Memory B cell (primary cell): ENCODE results near the gene VPS35L.
"Not testable (repeated sequence)": the region's sequence is repeated elsewhere in the genome, so short reads cannot be mapped to it uniquely, and the experiment has no call there.

Experiments
- ATAC-seq: fragments of 150-1000 bp; cut with Tn5 transposase; 2 replicates; pipeline ENCODE4 v1.10.0; 2021; ENCODE audit warnings: low read depth, mild to moderate bottlenecking, moderate library complexity
- DNase-seq, 2 donors: peaks; one replicate each; pipeline ENCODE4 v3.0.0; 2022; ENCODE audit warnings: low spot score in 2 of 2
- H3K27ac Mint-ChIP-seq: one replicate; pipeline ENCODE4 v1.8.0; 2022; ENCODE audit warnings: mild to moderate bottlenecking, moderate library complexity, mixed read lengths
- H3K27me3 Mint-ChIP-seq: one replicate; pipeline ENCODE4 v1.8.0; 2022; ENCODE audit warnings: mixed read lengths
- H3K36me3 Mint-ChIP-seq: one replicate; pipeline ENCODE4 v1.8.0; 2022; ENCODE audit warnings: mild to moderate bottlenecking, mixed read lengths
- H3K4me1 Mint-ChIP-seq: one replicate; pipeline ENCODE4 v1.8.0; 2022; ENCODE audit warnings: mixed read lengths
- H3K4me3 Mint-ChIP-seq: one replicate; pipeline ENCODE4 v1.8.0; 2022; ENCODE audit warnings: mild to moderate bottlenecking, moderate library complexity, mixed read lengths
- H3K9me3 Mint-ChIP-seq: one replicate; pipeline ENCODE4 v1.8.0; 2022; ENCODE audit warnings: mixed read lengths

The VPS35L gene

GRCh38 chr16:19706846-19707245 is 151.3 kb downstream of the VPS35L start:
- ATAC-seq (no peak), DNase-seq (no peak)
- no peaks in the 10 kb centered on the region for H3K27me3 Mint-ChIP-seq
- peaks cover 33% of the 10 kb centered on the region for H3K36me3 Mint-ChIP-seq
- H3K9me3 Mint-ChIP-seq, result no peaks in the 10 kb centered on the region
- H3K4me1 Mint-ChIP-seq, result peaks cover 10% of the 10 kb centered on the region
- H3K27ac Mint-ChIP-seq, result no peak overlapping the region
- no peak overlapping the region for H3K4me3 Mint-ChIP-seq

- DNase-seq (no peak), ATAC-seq (no peak)
- Mint-ChIP-seq H3K27me3 (no peaks in the 10 kb centered on the region), H3K4me3 (no peak overlapping the region), H3K36me3 (peaks cover 33% of the 10 kb centered on the region), H3K4me1 (peaks cover 10% of the 10 kb centered on the region), H3K27ac (no peak overlapping the region), H3K9me3 (no peaks in the 10 kb centered on the region)
These were observed 152.2 kb downstream of the VPS35L start for GRCh38 chr16:19707569-19708295.

GRCh38 chr16:19708296-19709205 is 153.0 kb downstream of the VPS35L start:
- no peaks in the 10 kb centered on the region for H3K9me3 Mint-ChIP-seq
- H3K27me3 Mint-ChIP-seq, result no peaks in the 10 kb centered on the region
- peaks cover 29% of the 10 kb centered on the region for H3K36me3 Mint-ChIP-seq
- no peak overlapping the region for H3K4me3 Mint-ChIP-seq
- DNase-seq (no peak), ATAC-seq (no peak)
- H3K4me1 Mint-ChIP-seq, result peaks cover 8% of the 10 kb centered on the region
- no peak overlapping the region for H3K27ac Mint-ChIP-seq

GRCh38 chr16:19709381-19710136 is 154.1 kb downstream of the VPS35L start:
- H3K9me3 Mint-ChIP-seq, result peaks cover 2% of the 10 kb centered on the region
- peaks cover 32% of the 10 kb centered on the region for H3K36me3 Mint-ChIP-seq
- no peak overlapping the region for H3K4me3 Mint-ChIP-seq
- ATAC-seq (no peak), DNase-seq (no peak)
- H3K27me3 Mint-ChIP-seq, result no peaks in the 10 kb centered on the region
- peak overlapping the region; percentile 39 for H3K27ac Mint-ChIP-seq
- H3K4me1 Mint-ChIP-seq, result peaks cover 8% of the 10 kb centered on the region

GRCh38 chr16:19710191-19710908 is 154.8 kb downstream of the VPS35L start:
- Mint-ChIP-seq H3K4me3 (no peak overlapping the region), H3K36me3 (peaks cover 31% of the 10 kb centered on the region)
- DNase-seq, result no peak

GRCh38 chr16:19710991-19711545 is 155.6 kb downstream of the VPS35L start:
- no peak for ATAC-seq
- Mint-ChIP-seq H3K27ac (no peak overlapping the region), H3K4me3 (no peak overlapping the region), H3K4me1 (peaks cover 12% of the 10 kb centered on the region), H3K36me3 (peaks cover 27% of the 10 kb centered on the region), H3K9me3 (peaks cover 2% of the 10 kb centered on the region), H3K27me3 (no peaks in the 10 kb centered on the region)
- no peak for DNase-seq

More at GRCh38 chr16:19710191-19710908, 154.8 kb downstream of the VPS35L start:
- no peak for ATAC-seq
- Mint-ChIP-seq H3K4me1 (peaks cover 8% of the 10 kb centered on the region), H3K9me3 (peaks cover 2% of the 10 kb centered on the region), H3K27ac (no peak overlapping the region), H3K27me3 (no peaks in the 10 kb centered on the region)

GRCh38 chr16:19711643-19712042 is 156.1 kb downstream of the VPS35L start:
- H3K4me1 Mint-ChIP-seq, result peaks cover 18% of the 10 kb centered on the region
- peaks cover 2% of the 10 kb centered on the region for H3K9me3 Mint-ChIP-seq
- no peak overlapping the region for H3K4me3 Mint-ChIP-seq
- ATAC-seq (no peak), DNase-seq (no peak)
- no peaks in the 10 kb centered on the region for H3K27me3 Mint-ChIP-seq
- H3K36me3 Mint-ChIP-seq, result peaks cover 23% of the 10 kb centered on the region
- H3K27ac Mint-ChIP-seq, result no peak overlapping the region

GRCh38 chr16:19712418-19713058 is 157.0 kb downstream of the VPS35L start:
- H3K9me3 Mint-ChIP-seq, result peaks cover 2% of the 10 kb centered on the region
- H3K4me1 Mint-ChIP-seq, result peaks cover 23% of the 10 kb centered on the region
- H3K36me3 Mint-ChIP-seq, result peaks cover 19% of the 10 kb centered on the region
- no peak for ATAC-seq
- DNase-seq, result no peak
- no peak overlapping the region for H3K27ac Mint-ChIP-seq
- H3K4me3 Mint-ChIP-seq, result no peak overlapping the region
- no peaks in the 10 kb centered on the region for H3K27me3 Mint-ChIP-seq

- Mint-ChIP-seq H3K4me1 (peaks cover 23% of the 10 kb centered on the region), H3K27me3 (no peaks in the 10 kb centered on the region), H3K27ac (no peak overlapping the region), H3K36me3 (peaks cover 19% of the 10 kb centered on the region), H3K4me3 (no peak overlapping the region), H3K9me3 (peaks cover 2% of the 10 kb centered on the region)
- DNase-seq (no peak), ATAC-seq (no peak)
These were observed 158.2 kb downstream of the VPS35L start for GRCh38 chr16:19713697-19714096.

- Mint-ChIP-seq H3K9me3 (peaks cover 2% of the 10 kb centered on the region), H3K4me1 (peaks cover 17% of the 10 kb centered on the region), H3K36me3 (peaks cover 10% of the 10 kb centered on the region), H3K27ac (no peak overlapping the region), H3K27me3 (no peaks in the 10 kb centered on the region), H3K4me3 (no peak overlapping the region)
- ATAC-seq (no peak), DNase-seq (no peak)
These were observed 160.1 kb downstream of the VPS35L start for GRCh38 chr16:19715566-19715965.

GRCh38 chr16:19716183-19716582 is 160.7 kb downstream of the VPS35L start:
- H3K27ac Mint-ChIP-seq, result no peak overlapping the region
- no peaks in the 10 kb centered on the region for H3K27me3 Mint-ChIP-seq
- ATAC-seq, result no peak
- peak overlapping the region; percentile 58 for H3K4me3 Mint-ChIP-seq
- peaks cover 17% of the 10 kb centered on the region for H3K4me1 Mint-ChIP-seq
- H3K36me3 Mint-ChIP-seq, result peaks cover 10% of the 10 kb centered on the region
- DNase-seq, result no peak
- peaks cover 2% of the 10 kb centered on the region for H3K9me3 Mint-ChIP-seq

GRCh38 chr16:19716728-19717127 is 161.2 kb downstream of the VPS35L start:
- peaks cover 17% of the 10 kb centered on the region for H3K4me1 Mint-ChIP-seq
- ATAC-seq, result not testable (repeated sequence)

GRCh38 chr16:19717314-19717713 is 161.8 kb downstream of the VPS35L start:
- Mint-ChIP-seq H3K27me3 (no peaks in the 10 kb centered on the region), H3K27ac (peak overlapping the region; percentile 83), H3K36me3 (peaks cover 10% of the 10 kb centered on the region), H3K4me1 (peaks cover 17% of the 10 kb centered on the region), H3K9me3 (peaks cover 2% of the 10 kb centered on the region), H3K4me3 (peak overlapping the region; percentile 97)
- DNase-seq, result no peak
- no peak for ATAC-seq

More at GRCh38 chr16:19716728-19717127, 161.2 kb downstream of the VPS35L start:
- not testable (repeated sequence) for H3K27me3 Mint-ChIP-seq, H3K9me3 Mint-ChIP-seq, H3K27ac Mint-ChIP-seq, DNase-seq
- peaks cover 10% of the 10 kb centered on the region for H3K36me3 Mint-ChIP-seq
- peak overlapping the region; percentile 97 for H3K4me3 Mint-ChIP-seq
